DMS 273 (cell line): ENCODE measurements around the gene SUSD6.
"Not testable (repeated sequence)": the region's sequence is repeated elsewhere in the genome, so short reads cannot be mapped to it uniquely, and the experiment has no call there.

ENCODE experiments used
- DNase-seq: peaks from one replicate; lab custom pipeline; 2025; ENCODE audit not compliant: unreplicated experiment; lab: John Stamatoyannopoulos, UW

Gene SUSD6

DNA sequence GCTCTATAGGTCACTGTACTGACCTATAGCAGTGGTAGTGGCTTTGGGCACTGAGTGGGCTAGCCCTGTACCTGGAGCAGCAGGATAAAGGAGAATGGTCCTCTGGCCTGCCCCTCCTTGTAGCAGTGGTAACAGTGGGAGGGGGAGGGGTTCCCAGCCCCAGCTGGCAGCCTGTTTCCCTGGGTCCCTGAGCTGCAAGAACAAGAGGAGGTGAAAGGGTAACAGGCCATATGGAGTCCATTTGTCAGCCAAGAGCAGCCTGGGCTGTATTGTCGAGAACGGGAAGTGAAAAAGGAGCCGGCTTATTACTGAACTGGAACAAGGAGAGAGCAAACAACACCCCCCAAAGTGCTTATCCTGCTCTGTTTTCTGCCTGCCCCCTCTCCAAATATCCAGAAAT, 81.7 kb downstream of the SUSD6 start:
- DNase-seq: peak; percentile 96

DNA sequence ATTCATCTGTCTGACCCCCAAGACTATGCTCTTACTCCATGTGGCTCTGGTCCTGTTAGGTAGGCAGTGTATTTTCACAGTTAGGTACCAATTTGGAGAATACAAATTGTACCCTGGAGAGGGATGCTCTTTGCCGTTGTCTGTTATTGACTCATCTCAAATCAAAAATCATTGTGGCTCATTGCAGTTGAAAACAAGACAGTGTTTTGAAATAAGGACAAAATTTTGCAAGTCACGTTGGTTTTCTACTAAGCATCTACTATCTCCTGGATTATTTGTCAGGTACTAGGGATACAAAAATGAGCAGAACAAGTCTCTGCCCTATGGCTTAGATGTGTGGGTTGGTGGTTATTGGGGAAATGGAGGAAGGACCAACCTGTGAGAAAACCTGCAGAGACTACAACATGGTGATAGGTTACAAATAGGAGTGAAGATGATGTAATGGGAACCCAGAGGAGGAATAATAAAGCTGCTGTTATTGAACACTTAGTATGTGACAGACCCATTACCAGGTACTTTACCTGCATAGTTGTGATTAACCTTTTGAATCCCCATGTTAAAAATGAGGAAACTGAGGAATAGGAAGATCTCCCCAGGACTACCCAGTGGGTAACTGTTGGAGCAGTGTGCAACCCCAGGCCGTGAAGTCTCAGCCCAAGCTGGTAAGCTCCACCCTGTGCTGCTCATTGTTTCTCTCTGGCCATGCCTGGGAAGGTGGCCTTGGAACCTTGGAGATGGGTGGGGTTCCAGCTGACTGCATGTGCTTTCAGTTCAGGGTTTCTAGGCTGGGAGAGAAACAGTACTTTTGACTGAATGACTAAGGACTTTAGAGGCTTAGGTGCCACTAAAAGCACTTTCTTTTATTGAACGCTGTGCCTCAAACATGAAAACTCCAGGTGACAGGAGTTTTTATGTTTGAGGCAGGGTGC, 82.7 kb downstream of the SUSD6 start:
- DNase-seq: peak; percentile 31

DNA sequence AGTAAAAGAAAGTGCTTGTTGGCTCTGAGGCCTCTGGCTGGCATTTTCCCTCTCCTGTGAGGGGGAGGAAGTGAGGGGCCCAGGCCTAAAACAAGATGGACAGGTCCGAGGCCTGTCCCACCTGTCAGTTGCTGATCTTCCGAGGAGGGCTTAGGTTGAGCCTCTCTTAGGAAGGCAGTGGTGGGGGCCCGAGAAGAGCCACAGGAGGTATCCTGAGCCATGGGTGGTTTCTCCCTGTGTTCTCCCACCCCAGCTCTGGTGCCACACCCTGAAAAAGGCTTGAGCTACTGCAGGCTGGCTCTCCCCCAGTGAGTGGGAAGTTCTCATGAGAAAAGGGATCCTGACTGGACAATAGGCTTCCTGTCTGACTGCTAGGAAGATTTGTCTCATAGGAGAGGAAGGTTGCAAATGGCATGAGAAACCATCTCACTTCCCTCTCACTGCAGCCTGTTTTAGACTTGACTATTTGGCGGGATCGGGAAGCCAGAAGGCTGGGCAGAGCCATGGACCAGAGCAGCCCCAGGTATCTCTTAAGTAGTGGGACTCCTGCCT, 83.4 kb downstream of the SUSD6 start:
- DNase-seq: peak; percentile 46

DNA sequence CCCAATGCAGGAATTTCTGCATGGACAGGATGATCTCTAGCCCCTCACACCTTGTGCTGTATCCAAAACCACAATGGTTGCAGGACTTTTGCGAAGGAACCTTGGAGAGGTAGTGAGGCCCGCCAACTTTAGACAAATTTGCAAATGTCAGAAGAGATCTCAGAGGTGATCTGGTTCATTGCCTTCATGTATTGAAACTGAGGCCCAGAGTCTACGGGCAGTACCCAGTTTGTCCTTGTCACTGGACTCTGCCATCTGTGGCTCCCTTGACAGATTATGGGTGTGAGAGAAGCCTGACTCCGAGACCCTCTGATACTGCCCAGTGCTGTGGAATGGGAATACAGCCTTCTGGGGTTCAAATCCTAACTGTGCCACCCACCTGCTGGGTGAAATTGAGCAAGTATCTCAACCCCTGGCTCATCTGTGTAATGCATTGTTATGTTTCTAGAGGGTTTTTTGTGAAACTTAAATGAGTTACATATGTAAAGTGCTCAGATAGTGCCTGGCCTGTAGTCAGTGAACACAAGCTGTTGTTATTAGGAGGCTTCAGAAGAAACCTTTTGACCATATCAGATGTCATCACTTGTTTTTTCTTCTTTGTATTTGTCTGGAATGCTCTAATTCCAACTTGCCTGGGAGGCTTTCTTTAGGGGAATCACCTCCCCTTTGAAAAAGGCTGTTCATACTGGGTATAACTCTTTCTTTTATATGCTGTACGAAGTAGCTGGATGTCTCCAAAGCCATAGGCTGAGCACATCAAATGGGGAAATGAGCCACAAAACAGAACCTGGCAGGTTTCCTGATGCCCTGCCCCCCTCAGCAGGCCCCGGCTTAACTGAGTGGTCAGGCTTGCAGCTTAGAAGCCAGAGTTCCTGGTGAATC, 84.2 kb downstream of the SUSD6 start:
- peak; percentile 54 for DNase-seq

DNA sequence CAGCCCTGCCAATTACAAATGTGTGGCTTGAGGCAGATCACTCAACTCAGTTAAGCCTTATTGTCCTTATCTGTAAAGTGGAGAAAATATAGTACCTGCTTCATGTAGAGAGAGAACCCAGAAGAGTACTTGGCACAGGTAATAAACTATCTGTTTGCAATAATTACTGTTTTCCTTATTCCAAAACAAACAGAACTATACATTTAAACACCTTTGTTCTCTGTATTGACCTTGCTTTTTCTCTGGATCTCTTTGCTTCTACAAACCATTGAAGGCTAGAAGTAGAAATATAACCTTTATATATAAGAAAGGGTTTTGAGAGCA, 84.8 kb downstream of the SUSD6 start:
- no peak for DNase-seq

DNA sequence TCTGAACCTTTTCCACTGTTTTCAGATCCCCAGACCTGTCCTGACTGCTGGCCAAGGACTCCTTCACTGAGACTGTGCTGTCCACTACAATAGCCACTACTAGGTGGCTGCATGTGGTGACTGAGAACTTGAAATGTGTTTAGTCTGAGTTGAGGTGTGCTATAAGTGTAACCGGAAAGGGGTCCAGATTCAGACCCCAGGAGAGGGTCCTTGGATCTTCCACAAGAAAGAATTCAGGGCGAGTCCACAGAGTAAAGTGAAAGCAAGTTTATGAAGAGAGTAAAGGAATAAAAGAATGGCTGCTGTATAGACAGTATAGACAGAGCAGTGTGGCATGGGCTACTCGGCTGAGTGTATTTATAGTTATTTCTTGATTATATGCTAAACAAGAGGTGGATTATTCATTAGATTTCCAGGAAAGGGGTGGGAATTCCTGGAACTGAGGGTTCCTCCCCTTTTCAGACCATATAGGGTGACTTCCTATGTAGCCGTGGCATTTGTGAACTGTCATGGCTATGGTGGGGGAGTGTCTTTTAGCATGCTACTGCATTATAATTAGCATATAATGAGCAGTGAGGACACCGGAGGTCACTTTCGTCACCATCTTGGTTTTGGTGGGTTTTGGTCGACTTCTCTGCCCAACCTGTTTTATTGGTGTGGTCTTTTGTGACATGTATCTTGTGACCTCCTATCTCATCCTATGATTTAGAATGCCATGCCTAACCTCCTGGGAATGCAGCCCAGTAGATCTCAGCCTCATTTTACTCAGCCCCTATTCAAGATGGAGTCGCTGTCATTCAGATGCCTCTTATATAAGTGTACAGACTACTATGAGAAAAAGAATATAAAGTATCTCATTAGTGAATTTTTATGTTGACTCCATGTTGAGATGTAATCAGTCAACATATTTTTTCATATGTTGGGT, 85.5 kb downstream of the SUSD6 start:
- DNase-seq: peak; percentile 69

DNA sequence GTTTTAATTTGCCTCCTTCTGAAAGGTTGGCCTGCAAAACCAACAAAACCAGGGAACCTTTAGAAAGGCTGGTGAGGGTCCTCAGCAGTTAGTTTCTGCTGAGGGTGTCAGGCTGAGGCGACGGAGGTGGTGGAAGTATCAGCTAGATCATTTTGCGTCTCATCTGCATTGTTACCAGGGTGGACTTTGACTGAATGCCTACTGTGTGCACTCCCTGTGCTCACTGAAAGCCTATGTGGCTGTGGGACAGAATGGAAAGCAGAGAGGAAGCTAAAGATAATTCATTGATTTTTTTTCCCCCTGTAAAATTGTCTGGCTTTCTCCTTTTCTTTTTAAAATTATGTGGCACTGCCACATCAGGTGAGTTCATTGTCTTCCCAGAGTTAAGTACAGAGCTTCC, 87.2 kb downstream of the SUSD6 start:
- no peak for DNase-seq

DNA sequence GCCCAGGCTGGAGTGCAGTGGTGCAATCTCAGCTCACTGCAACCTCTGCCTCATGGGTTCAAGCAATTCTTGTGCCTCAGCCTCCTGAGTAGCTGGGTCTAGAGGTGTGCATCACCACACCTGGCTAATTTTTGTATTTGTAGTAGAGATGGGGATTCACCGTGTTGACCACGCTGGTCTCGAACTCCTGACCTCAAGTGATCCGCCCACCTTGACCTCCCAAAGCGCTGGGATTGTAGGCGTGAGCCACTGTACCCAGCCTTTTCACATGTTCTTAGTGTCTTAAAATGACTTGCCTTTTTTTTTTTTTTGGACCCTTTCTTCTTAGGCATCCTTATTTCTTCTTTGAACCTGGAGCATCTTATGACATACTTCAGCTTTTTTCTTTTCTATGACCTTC, 87.8 kb downstream of the SUSD6 start:
- not testable (repeated sequence) for DNase-seq

DNA sequence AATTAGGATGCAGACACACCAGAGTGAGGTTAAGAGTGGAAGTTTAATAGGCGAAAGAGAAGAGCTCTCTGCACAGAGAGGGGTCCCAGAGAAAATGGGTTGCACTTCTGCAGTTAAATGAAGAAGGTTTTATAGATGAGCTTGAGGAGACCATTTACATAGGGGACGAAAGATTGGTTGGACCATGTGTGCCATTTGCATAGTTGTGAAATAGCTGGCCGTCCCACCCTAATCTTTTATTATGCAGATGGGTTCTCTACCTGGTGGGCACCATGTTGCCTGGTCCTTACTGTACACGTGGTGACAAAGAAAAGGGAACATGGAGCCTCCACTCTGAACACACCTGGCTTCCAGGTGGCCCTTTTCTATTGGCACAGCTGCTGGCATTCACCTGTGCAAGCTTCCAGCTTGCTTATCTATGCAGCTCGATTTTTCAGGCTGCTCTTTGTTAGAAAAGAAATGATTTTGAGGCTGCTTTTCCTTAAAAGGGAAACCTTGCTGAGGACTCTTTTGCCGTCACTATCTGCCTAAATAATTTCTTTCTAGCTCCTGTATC, 88.4 kb downstream of the SUSD6 start:
- no peak for DNase-seq

DNA sequence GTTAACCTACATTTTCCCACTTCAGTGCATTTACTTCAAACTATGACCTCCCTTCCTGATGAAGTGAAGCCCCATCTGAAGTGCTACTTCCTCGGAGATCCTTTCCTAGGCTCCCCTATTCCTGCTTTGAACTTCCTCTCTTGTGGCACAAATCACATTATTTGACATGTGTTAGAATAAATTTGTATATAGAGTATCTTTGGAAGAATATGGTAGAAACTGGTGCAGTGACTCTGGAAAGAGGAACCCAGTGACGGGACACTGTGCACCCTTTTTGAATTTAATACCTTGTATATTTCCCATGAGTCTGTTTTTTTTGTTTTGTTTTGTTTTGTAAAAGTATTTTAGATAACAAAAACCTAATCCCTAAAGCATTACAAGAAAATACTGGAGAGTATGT, 89.2 kb downstream of the SUSD6 start:
- no peak for DNase-seq

DNA sequence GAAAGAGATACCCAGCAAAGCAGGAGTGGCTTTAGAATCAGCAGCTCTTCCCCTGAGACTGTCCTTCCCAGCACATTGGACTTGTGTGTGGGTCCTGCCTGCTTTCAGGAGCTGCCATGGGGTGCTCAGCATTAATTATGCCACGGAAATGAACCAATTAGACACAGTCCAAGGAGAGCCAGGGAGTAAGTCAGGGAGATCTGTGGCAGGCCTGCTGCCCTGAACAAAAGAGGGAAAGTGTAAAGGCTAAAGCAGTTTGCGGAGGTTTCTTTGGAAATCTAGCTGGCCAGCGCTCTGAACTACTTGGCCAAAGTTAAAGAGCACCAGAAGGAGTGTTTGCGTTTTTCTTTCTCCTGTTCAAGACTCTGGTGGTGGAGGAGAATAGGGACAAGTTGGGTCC, 89.9 kb downstream of the SUSD6 start:
- no peak for DNase-seq

DNA sequence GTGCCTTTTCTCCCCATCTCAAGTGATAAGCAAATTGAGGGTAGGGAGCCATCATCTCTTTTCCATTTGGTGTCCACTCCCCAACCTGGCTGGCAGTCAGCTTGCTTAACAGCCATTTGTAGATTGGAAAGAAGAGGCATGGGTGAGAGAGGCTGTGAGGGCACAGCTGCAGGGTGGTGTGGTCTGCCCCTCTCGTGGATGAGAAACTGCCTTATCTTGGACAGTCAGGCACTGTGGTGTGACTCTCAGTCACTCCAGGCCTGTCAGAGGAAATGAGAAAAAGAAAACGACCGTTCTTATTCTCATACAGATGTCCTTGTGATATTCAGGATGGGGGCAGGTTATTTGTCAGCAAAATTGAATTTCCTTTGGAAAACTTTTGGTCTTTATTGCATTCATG, 90.5 kb downstream of the SUSD6 start:
- DNase-seq: no peak

DNA sequence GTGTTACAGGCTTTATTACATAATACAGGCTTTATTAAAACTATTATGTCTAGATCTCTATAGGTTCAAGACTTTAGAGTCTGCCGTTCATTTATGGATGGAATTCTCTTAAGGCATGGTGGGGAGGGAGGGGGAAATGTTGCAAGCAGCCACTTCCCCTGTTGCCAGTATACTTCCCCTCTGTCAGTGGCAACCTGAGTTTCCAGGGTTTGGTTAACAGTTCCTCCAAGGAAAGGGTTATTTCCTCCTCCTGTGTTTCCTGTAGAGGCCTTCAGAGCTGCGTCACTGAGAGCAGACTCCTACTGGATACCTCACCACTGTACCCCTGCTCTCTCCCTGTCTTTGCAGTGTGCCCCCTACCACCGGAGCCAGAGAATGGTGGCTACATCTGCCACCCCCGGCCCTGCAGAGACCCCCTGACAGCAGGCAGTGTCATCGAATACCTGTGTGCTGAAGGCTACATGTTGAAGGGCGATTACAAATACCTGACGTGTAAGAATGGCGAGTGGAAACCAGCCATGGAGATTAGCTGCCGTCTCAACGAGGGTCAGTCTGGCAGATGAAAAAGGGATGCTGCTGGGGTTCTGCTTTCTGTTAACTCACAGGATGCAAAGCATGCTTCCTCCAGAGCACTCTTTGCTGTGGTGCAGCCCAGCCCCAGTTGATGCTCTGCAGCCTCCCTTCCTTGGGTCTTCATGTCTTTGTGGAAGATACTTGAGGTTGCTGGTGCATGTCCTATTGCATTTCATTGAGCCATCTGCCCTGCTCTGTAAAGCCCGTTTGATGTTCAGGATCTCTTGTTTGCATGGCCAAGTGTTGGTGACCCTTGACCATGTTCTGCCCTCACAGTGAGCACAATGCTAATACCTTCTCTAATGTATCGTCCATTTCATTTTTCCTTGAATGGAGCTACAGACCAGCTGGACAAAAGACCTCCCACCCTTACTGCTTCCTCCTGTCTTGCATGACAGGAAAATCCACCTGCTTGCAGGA, 91.9 kb downstream of the SUSD6 start:
- no peak for DNase-seq

DNA sequence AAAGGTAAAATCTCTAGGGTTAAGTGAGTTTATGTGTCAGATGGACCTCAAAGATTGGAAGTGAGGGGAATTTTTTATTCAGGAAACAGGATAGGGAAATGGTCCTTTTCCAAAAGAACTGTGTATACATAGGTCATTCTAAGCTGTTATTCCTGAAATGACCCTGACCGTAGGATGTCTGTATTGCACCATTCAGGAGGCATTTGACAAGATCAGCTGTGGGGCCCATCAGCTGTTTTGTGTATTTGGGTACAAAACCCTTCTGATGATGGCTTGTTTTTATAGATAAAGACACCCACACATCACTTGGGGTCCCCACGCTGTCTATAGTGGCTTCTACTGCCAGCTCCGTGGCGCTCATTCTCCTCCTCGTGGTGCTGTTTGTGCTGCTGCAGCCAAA, 92.9 kb downstream of the SUSD6 start:
- no peak for DNase-seq

DNA sequence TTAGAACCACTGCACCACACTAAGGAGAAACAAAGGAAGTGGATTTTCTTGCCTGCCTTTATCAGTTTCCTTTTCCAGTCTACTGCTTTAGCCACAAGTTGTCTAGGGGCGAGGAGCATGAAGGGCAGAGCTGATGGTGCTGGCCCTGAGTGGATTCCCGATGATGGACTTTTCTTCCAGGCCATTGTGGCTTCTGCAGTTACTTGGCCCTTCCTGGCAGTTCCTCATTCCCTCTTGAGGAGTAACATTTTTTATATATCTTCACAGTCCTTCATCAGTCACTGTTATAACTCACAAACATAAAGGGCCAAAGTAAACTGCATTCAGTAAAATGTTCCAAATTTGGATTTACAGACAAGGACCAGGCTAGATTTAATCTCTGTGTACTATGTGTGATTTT, 94.3 kb downstream of the SUSD6 start:
- no peak for DNase-seq

DNA sequence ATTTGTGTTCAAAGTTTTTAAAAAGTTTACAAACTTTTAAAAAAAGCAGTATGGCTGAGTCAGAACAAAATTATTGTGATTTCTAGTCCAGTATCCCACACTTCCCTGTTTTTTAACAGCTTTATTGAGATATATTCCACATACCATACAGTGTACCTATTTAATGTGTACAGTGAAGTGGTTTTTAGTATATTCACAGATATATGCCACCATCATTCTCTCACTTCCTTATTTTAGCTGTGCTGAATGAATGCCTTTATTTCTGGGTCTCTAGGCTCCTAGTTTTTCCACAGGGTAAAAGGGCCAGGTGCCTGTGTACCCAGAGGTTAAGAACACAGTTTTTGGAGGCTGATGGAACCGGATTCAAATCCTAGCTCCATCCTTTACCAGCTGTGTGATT, 96.7 kb downstream of the SUSD6 start:
- no peak for DNase-seq

DNA sequence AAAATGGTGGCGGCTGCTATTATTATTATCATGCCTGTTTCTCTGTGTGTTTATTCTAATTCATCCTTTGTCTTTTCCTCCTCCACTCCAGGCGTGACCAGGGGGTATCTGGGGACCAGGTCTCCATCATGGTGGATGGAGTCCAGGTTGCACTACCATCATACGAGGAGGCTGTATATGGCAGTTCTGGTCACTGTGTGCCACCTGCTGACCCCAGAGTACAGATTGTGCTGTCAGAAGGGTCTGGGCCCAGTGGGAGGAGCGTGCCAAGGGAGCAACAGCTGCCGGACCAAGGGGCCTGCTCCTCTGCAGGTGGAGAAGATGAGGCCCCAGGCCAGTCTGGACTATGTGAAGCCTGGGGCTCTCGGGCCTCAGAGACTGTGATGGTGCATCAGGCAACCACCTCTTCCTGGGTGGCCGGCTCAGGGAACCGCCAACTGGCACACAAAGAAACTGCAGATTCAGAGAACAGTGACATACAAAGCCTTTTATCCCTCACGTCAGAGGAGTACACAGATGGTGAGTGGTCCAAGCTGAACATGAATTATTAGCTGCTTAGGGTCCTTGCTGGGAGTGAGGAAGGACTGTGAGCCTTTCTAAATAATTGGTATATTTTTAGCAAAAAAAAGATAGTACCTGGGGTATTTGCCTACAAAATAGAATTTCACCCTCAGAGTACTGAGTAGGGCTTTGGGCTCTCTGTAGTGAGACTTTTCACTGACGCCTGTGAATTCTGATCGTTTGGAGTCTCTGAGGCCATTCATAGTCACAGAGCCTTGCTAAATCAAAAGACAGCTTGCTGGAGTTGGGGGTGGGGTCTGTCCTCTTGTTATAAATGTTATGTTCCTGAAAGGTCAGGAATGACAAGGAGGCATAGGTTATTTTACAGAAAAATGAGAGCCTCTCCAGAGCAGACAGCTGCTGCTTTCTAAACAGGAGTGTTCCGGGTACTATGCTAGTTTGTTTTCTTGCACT, 97.5 kb downstream of the SUSD6 start:
- DNase-seq: peak; percentile 82

DNA sequence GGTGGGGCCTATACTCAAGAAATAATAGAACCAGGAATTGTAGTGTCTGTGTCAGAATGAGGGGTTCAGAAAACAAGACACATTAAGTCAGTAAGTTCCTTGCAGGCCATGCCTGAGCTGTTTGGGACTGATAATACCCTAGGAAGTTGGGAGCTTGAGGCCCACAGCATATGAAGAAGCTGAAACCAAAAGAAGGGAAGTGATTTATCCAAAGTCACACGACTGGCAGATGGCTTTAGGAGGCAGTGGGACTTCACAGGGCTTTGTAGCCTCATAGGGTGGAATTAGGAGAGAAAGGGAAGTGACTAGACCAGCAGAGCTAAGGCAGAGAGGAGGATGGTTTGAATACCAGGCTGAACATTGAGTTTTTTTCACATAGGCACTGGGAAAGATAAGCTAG, 99.0 kb downstream of the SUSD6 start:
- DNase-seq: peak; percentile 57
